Testis (tissue), 3 donors: ENCODE results near the gene ATF3. TPM values are rescaled to one million over a fixed set of nuclear protein-coding genes. Genes with fewer than 3 reads are reported as not detected.

Experiments used
- DNase-seq: peaks from one replicate; pipeline ENCODE4 v3.0.0-alpha.2; 2019
- H3K27ac ChIP-seq, 2 donors: fragments of 200-600 bp; sonication (generic); one replicate each; pipeline ENCODE4 v1.5.1; 2019
- H3K27me3 ChIP-seq: fragments of 200-600 bp; sonication (generic); one replicate; pipeline ENCODE4 v1.5.1; 2019
- H3K36me3 ChIP-seq: fragments of 200-600 bp; sonication (generic); one replicate; pipeline ENCODE4 v1.5.1; 2017; ENCODE audit warnings: low read depth; ENCODE audit errors: missing control alignments
- H3K4me1 ChIP-seq: fragments of 200-600 bp; sonication (generic); one replicate; pipeline ENCODE4 v1.5.1; 2019
- H3K4me3 ChIP-seq, 2 donors: fragments of 200-600 bp; sonication (generic); one replicate each; pipeline ENCODE4 v1.5.1; 2017 to 2019
- H3K9me3 ChIP-seq: fragments of 200-600 bp; sonication (generic); one replicate; pipeline ENCODE4 v1.5.1; 2017
- POLR2A ChIP-seq: fragments of 450-650 bp; IDR thresholded peaks from one replicate; pipeline ENCODE4 v1.6.1; 2017; ENCODE audit warnings: antibody characterized with exemption, mild to moderate bottlenecking, moderate library complexity
- WGBS, 2 donors: methylation state at CpG; one replicate each; pipeline ENCODE4 v1.1.5; 2018; 5-methylcytosine and 5-hydroxymethylcytosine counted together
- intact Hi-C: fragments of 100-400 bp; cut with DNase I; formaldehyde crosslinking; loops from one replicate; pipeline ENCODE4 v1.15.1; 2023; ENCODE audit warnings: low total_unique reads
- polyA plus RNA-seq: library from polyadenylated mRNA; stranded (reverse); fragments of 350-450 nt; fragmentation: Illumina TruSeq; extraction: RNeasy Lipid Tissue Mini Kit (QIAGEN cat#74804); gene quantifications from one replicate; pipeline ENCODE4 v1.2.3, GENCODE V29; 2014; ENCODE audit warnings: low read depth, low replicate concordance; ENCODE audit not compliant: insufficient read depth
- total RNA-seq, 2 donors: library from RNA; depleted of rRNA; stranded (reverse); fragments of >200 nt; gene quantifications; one replicate each; pipeline ENCODE4 v1.2.3, GENCODE V29; 2016
- TF ChIP-seq, protein P1 (sequence below), 3 experiments: fragments of 450-650 bp in 2 of 3; fragments of 200-600 bp in 1 of 3; sonication (generic) in 1 of 3; IDR thresholded peaks; one replicate each; pipeline ENCODE4 v1.5.1; 2016 to 2019; ENCODE audit warnings: antibody characterized with exemption in 3 of 3, mild to moderate bottlenecking in 2 of 3, moderate library complexity in 1 of 3

Gene ATF3
- total and polyA plus RNA-seq, 3 donors from 2014 or later, result 3.2 to 9.0 (median 4.6) TPM

DNA sequence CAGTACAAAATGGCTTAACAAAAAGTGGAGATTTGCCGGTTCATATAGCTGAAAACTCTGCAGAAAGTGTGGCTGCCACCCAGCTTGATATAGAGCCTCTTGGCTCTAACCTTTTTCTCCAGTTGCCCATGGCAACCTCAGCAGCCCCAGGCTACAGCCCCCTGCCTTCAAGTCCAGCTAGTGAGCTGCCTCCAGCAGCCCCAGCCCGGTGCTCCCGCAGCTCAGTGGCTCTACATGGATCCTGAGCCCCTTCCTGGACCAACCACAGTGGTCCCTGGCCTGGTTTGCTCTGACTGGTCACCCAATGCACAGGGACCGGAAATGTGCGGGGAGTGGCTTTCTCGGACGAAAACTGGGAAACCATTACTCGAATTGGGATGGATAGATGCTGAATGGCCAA lies 13.3 kb upstream of the ATF3 start:
- TF ChIP-seq, protein P1, sequence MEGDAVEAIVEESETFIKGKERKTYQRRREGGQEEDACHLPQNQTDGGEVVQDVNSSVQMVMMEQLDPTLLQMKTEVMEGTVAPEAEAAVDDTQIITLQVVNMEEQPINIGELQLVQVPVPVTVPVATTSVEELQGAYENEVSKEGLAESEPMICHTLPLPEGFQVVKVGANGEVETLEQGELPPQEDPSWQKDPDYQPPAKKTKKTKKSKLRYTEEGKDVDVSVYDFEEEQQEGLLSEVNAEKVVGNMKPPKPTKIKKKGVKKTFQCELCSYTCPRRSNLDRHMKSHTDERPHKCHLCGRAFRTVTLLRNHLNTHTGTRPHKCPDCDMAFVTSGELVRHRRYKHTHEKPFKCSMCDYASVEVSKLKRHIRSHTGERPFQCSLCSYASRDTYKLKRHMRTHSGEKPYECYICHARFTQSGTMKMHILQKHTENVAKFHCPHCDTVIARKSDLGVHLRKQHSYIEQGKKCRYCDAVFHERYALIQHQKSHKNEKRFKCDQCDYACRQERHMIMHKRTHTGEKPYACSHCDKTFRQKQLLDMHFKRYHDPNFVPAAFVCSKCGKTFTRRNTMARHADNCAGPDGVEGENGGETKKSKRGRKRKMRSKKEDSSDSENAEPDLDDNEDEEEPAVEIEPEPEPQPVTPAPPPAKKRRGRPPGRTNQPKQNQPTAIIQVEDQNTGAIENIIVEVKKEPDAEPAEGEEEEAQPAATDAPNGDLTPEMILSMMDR (IDR thresholded peaks at IDR 0.05), result no peak
- TF ChIP-seq POLR2A, result no peak
- Histone ChIP-seq H3K9me3 (no peaks in the 10 kb centered on the region), H3K36me3 (no peaks in the 10 kb centered on the region), H3K27me3 (no peaks in the 10 kb centered on the region), H3K4me3 (no peak overlapping the region), H3K27ac (no peak overlapping the region), H3K4me1 (peaks cover 5% of the 10 kb centered on the region)
- 77 to 81% methylated on average over 8 of the region's 8 CpGs for WGBS, 2 donors
- intact Hi-C loops, result no loop called here
- no peak for DNase-seq

DNA sequence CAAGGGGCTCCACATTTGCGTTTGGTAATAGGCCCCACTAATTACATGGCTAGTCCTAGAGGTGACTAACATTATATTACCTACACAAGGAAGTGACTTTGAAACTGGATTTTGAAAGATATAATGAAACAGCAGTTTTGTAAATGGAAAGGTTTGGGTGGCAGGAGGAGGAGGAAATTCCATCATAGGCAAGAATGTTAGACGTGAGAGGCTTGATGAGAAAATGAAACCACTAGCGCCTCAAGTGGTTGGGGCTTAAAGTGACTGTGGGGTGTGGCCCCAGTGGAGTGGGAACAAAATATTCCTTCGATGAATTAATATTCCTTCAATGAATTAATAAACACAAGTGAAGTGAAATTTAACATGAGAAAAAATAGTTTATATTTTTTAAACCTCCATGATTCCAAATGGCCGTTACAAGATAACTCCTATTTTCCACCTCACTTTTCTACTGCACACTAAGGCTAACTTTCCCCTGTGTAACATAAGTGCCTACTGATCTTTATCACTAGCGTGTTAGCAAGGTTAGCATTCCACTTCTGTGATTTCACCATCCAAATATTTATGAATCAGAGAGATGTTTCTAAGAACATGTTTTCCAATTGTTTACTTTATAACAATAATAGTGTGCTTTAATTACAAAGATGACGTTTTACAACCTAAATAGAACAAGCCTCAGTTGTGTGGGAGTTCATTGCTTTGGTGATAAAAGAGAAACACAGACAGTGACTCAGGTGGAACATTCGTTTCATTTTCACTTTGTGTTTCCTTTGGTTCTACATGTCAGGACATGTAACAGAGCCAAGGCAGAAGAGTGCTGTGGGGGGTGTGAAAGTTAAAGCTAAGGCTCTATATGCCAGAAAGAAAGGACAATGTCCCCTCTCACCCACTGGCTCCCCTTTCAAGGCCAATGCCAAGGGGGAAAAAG lies 12.5 kb upstream of the ATF3 start:
- TF ChIP-seq POLR2A, result no peak
- TF ChIP-seq, protein P1 (IDR thresholded peaks at IDR 0.05), result peak in 1 of 3 experiments; percentile 29
- 37 to 43% methylated on average over 8 of the region's 8 CpGs for WGBS, 2 donors
- Histone ChIP-seq H3K27me3 (no peaks in the 10 kb centered on the region), H3K4me1 (peaks cover 5% of the 10 kb centered on the region), H3K9me3 (no peaks in the 10 kb centered on the region), H3K27ac (no peak overlapping the region), H3K4me3 (no peak overlapping the region), H3K36me3 (no peaks in the 10 kb centered on the region)
- no peak for DNase-seq
- intact Hi-C loops, result no loop called here

DNA sequence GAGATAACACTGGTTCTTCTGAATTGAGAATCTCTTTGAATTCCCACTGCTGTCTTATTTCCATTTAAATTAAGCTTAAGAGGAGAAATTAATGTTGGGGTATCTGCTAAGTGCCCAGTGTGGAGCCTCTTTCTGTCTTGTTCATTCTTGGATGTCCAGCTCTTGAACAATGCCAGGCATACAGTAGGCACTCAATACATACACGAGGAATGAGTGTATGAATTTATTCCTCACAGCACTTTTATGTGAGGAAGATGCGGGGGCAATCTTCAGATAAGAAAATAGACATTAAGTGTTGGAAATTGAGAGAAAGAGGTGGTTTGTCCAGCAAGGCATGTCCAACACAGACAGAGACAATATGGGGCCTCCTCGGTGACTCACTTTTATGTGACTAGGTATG lies 11.8 kb upstream of the ATF3 start:
- H3K4me1 ChIP-seq, result peaks cover 5% of the 10 kb centered on the region
- WGBS, 2 donors, result 77 to 91% methylated on average over 3 of the region's 3 CpGs
- intact Hi-C loops, result no loop called here
- no peaks in the 10 kb centered on the region for H3K27me3 ChIP-seq
- H3K27ac ChIP-seq, result no peak overlapping the region
- H3K9me3 ChIP-seq, result no peaks in the 10 kb centered on the region
- DNase-seq, result no peak
- H3K4me3 ChIP-seq, result no peak overlapping the region
- H3K36me3 ChIP-seq, result no peaks in the 10 kb centered on the region
- no peak for TF ChIP-seq POLR2A
- TF ChIP-seq, protein P1 (IDR thresholded peaks at IDR 0.05), result no peak

DNA sequence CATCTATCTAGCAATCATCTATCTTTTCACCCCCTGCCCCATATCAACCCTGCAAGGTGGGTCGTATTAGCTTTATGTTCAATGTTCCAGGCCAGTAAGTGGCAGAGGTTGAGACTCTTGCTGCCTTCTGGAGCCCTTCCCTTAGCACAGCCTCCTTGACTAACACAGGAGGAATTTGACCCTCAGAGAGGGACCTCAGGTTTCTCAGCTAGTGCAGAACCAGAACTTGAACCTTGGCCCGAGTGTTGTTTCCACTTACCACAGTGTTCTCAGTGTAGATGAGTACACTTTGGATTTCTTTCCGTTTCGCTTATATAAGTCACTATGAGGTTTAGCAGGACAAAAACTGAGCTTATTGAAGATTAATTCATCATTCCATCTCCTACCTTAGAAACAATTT lies 11.1 kb upstream of the ATF3 start:
- no peak for DNase-seq
- no peaks in the 10 kb centered on the region for H3K9me3 ChIP-seq
- no peak overlapping the region for H3K4me3 ChIP-seq
- no peak for TF ChIP-seq POLR2A
- TF ChIP-seq, protein P1 (IDR thresholded peaks at IDR 0.05), result no peak
- 92 to 96% methylated on average over 4 of the region's 4 CpGs for WGBS, 2 donors
- H3K36me3 ChIP-seq, result no peaks in the 10 kb centered on the region
- H3K4me1 ChIP-seq, result peaks cover 5% of the 10 kb centered on the region
- no peaks in the 10 kb centered on the region for H3K27me3 ChIP-seq
- intact Hi-C loops, result no loop called here
- no peak overlapping the region for H3K27ac ChIP-seq
